CD4-positive, alpha-beta memory T cell (primary cell): ENCODE data around the gene FGD3. TPM values are rescaled to one million over a fixed set of nuclear protein-coding genes. Genes with fewer than 3 reads are reported as not detected.

Experiments
- CTCF ChIA-PET: fragments of 350-600 bp; sonication (Branson Sonifier 250); formaldehyde crosslinking; loops from one replicate; lab custom pipeline; 2021; ENCODE audit warnings: inconsistent platforms; ENCODE audit not compliant: partially characterized antibody; lab: Charles Lee
- POLR2A ChIA-PET: fragments of 350-600 bp; sonication (Branson Sonifier 250); formaldehyde crosslinking; loops from one replicate; lab custom pipeline; 2021; ENCODE audit not compliant: partially characterized antibody; lab: Charles Lee
- DNase-seq, 5 donors: peaks; one replicate each; pipeline versions ENCODE4 v3.0.0 to v3.0.0-alpha.2; 2020 to 2022; ENCODE audit warnings: mixed read lengths in 1 of 5
- H3K27ac ChIP-seq: one replicate; pipeline ENCODE4 v1.7.0; 2013; ENCODE audit warnings: low read depth, low read length
- H3K27me3 ChIP-seq: 2 replicates; pipeline ENCODE4 v1.7.0; 2013; ENCODE audit warnings: mild to moderate bottlenecking, low read length, moderate library complexity; ENCODE audit not compliant: insufficient read depth
- H3K36me3 ChIP-seq: 2 replicates; pipeline ENCODE4 v1.7.0; 2013; ENCODE audit warnings: mild to moderate bottlenecking, low read length, moderate library complexity; ENCODE audit not compliant: insufficient read depth
- H3K4me1 ChIP-seq: 2 replicates; pipeline ENCODE4 v1.7.0; 2013; ENCODE audit warnings: mild to moderate bottlenecking, low read length, moderate library complexity; ENCODE audit not compliant: insufficient read depth
- H3K4me3 ChIP-seq, 2 donors: one replicate each; pipeline ENCODE4 v1.7.0; 2013; ENCODE audit warnings: low read length in 2 of 2, mild to moderate bottlenecking in 1 of 2
- H3K9me3 ChIP-seq, 2 donors: one replicate each; pipeline ENCODE4 v1.7.0; 2013; ENCODE audit warnings: low read length in 2 of 2, control low read depth in 1 of 2; ENCODE audit not compliant: control insufficient read depth in 1 of 2
- H3K27ac Mint-ChIP-seq, 7 donors: one replicate each; pipeline ENCODE4 v1.8.0; 2020 to 2021; ENCODE audit warnings: mixed read lengths in 7 of 7, mild to moderate bottlenecking in 6 of 7, inconsistent platforms in 3 of 7, moderate library complexity in 3 of 7
- H3K27me3 Mint-ChIP-seq, 2 donors: one replicate each; pipeline ENCODE4 v1.8.0; 2020 to 2021; ENCODE audit warnings: mixed read lengths in 2 of 2
- H3K36me3 Mint-ChIP-seq, 2 donors: one replicate each; pipeline ENCODE4 v1.8.0; 2020 to 2021; ENCODE audit warnings: mixed read lengths in 2 of 2, inconsistent platforms in 1 of 2, mild to moderate bottlenecking in 1 of 2
- H3K4me1 Mint-ChIP-seq, 4 donors: one replicate each; pipeline ENCODE4 v1.8.0; 2020 to 2021; ENCODE audit warnings: mixed read lengths in 4 of 4, mild to moderate bottlenecking in 1 of 4
- H3K4me3 Mint-ChIP-seq, 8 donors: one replicate each; pipeline ENCODE4 v1.8.0; 2020 to 2021; ENCODE audit warnings: mixed read lengths in 8 of 8, mild to moderate bottlenecking in 7 of 8, moderate library complexity in 6 of 8, inconsistent platforms in 3 of 8
- H3K9me3 Mint-ChIP-seq, 8 donors: one replicate each; pipeline ENCODE4 v1.8.0; 2020 to 2021; ENCODE audit warnings: mixed read lengths in 8 of 8, mild to moderate bottlenecking in 5 of 8, inconsistent platforms in 3 of 8, moderate library complexity in 1 of 8
- intact Hi-C: fragments of 100-400 bp; cut with micrococcal nuclease; formaldehyde crosslinking; loops from one replicate; pipeline ENCODE4 v1.15.1; 2023
- polyA plus RNA-seq, 2 donors: library from polyadenylated mRNA; unstranded; fragments of 300-500 nt; fragmentation: Illumina TruSeq; gene quantifications; one replicate each; pipeline ENCODE4 v1.2.3, GENCODE V29; 2021
- total RNA-seq, 2 experiments: library from RNA; stranded (reverse); gene quantifications; one replicate each; pipeline ENCODE4 v1.2.3, GENCODE V29; 2021

The FGD3 gene
- total and polyA plus RNA-seq, 4 experiments from 2014 or later, result 52.7 to 272 (median 201) TPM

DNA sequence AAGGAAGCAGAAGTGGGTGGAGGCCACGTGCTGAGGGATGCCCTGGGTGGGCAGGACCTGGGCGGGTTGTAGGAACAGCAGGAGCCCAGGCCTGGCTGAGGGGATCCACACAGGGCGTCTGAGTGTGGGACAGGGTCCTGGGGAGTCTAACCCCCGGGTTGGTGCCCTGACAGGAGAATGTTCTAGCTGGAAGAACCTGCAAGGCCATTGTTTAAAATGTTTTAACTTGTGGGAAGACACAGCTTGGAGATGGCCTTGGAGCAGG lies 77.3 kb downstream of the FGD3 start:
- no peaks in the 10 kb centered on the region for H3K9me3 ChIP-seq
- no peak for DNase-seq
- H3K27ac Mint-ChIP-seq, result peak overlapping the region; percentile 86 to 97 (median 95)
- ChIA-PET POLR2A (interaction anchor here (1.0 to 23.8 kb wide), 11 partner anchors 5 to 110 kb away, joined by 3 to 654 read pairs (median 16); partner anchors contain the start of genes CARD19, NINJ1 and SUSD3), CTCF (interaction anchor here (0.9 to 3.5 kb wide), 9 partner anchors 10 to 85 kb away, joined by 3 to 29 read pairs (median 9); no protein-coding TSS in a partner anchor)
- H3K27me3 Mint-ChIP-seq, result no peaks in the 10 kb centered on the region
- H3K27ac ChIP-seq, result peak overlapping the region; percentile 91
- intact Hi-C loops, result no loop called here
- peaks cover 41 to 96% (median 73%) of the 10 kb centered on the region in 4 donors for H3K4me1 Mint-ChIP-seq
- H3K27me3 ChIP-seq, result no peaks in the 10 kb centered on the region
- H3K4me3 Mint-ChIP-seq, result peak overlapping the region in 4 of 8 donors; percentile 24 to 73 (median 62)
- H3K36me3 Mint-ChIP-seq, result peaks cover 63 to 82% of the 10 kb centered on the region in 2 donors
- H3K4me1 ChIP-seq, result peaks cover 83% of the 10 kb centered on the region
- peaks cover 61% of the 10 kb centered on the region for H3K36me3 ChIP-seq
- H3K4me3 ChIP-seq, result no peak overlapping the region
- no peaks in the 10 kb centered on the region for H3K9me3 Mint-ChIP-seq

DNA sequence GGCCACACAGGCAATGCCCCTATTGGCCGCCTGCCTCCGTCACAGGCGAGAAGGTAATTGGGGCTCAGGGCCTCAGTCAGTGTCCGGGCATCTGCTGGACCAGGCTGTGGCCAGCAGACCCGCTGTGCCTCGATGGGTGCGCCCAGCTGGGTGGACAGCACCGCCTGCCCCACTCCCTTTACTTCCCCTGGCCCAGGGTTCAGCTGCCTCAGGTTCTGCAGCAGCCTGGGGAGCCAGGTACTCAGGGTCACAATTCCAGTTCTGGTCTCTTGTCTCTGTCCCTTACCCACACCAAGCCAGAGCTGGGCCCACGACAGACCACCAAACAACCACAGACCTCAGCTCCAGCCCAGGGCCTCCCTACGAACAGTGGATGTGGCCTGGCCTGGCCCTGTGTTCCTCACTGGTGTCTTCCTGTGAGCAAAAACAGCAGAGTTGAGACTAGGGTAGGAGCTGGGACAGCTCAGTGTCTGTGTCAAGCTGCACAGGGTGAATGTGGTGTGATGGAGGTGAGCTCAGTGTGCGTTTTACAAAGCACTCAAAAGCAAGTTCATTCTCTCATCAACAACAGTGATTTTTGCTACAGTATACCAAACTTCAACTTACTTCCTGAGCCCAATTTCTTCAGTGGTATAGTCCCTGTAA lies 77.8 kb downstream of the FGD3 start:
- no peaks in the 10 kb centered on the region for H3K27me3 Mint-ChIP-seq
- DNase-seq, result peak in 1 of 5 donors; percentile 38
- Histone ChIP-seq H3K4me3 (no peak overlapping the region), H3K9me3 (no peaks in the 10 kb centered on the region), H3K27ac (peak overlapping the region; percentile 91), H3K27me3 (no peaks in the 10 kb centered on the region), H3K36me3 (peaks cover 61% of the 10 kb centered on the region), H3K4me1 (peaks cover 83% of the 10 kb centered on the region)
- CTCF ChIA-PET, result interaction anchor here (0.9 to 3.5 kb wide), 11 partner anchors 10 to 84 kb away, joined by 3 to 29 read pairs (median 4); no protein-coding TSS in a partner anchor
- POLR2A ChIA-PET, result interaction anchor here (1.0 to 23.8 kb wide), 13 partner anchors 6 to 109 kb away, joined by 3 to 654 read pairs (median 11); partner anchors contain the start of genes CARD19, NINJ1 and SUSD3
- peaks cover 67 to 82% of the 10 kb centered on the region in 2 donors for H3K36me3 Mint-ChIP-seq
- no peaks in the 10 kb centered on the region for H3K9me3 Mint-ChIP-seq
- peaks cover 46 to 99% (median 75%) of the 10 kb centered on the region in 4 donors for H3K4me1 Mint-ChIP-seq
- H3K4me3 Mint-ChIP-seq, result peak overlapping the region in 7 of 8 donors; percentile 24 to 80 (median 63)
- intact Hi-C loops, result no loop called here
- H3K27ac Mint-ChIP-seq, result peak overlapping the region; percentile 93 to 97 (median 95)

- H3K27me3 Mint-ChIP-seq, result no peaks in the 10 kb centered on the region
- peaks cover 61% of the 10 kb centered on the region for H3K36me3 ChIP-seq
- intact Hi-C loops, result no loop called here
- ChIA-PET POLR2A (interaction anchor here (0.8 to 23.8 kb wide), 14 partner anchors 6 to 108 kb away, joined by 3 to 654 read pairs (median 10); partner anchors contain the start of genes CARD19, NINJ1 and SUSD3), CTCF (interaction anchor here (1.0 to 3.5 kb wide), 13 partner anchors 10 to 83 kb away, joined by 3 to 29 read pairs (median 5); no protein-coding TSS in a partner anchor)
- no peaks in the 10 kb centered on the region for H3K27me3 ChIP-seq
- peak overlapping the region; percentile 91 for H3K27ac ChIP-seq
- H3K27ac Mint-ChIP-seq, result peak overlapping the region; percentile 93 to 99 (median 95)
- H3K9me3 ChIP-seq, result no peaks in the 10 kb centered on the region
- peaks cover 83% of the 10 kb centered on the region for H3K4me1 ChIP-seq
- H3K9me3 Mint-ChIP-seq, result no peaks in the 10 kb centered on the region
- peaks cover 67 to 82% of the 10 kb centered on the region in 2 donors for H3K36me3 Mint-ChIP-seq
- H3K4me3 Mint-ChIP-seq, result peak overlapping the region in 6 of 8 donors; percentile 24 to 80 (median 63)
- H3K4me3 ChIP-seq, result no peak overlapping the region
- peaks cover 45 to 99% (median 77%) of the 10 kb centered on the region in 4 donors for H3K4me1 Mint-ChIP-seq
- peak in 1 of 5 donors; percentile 16 for DNase-seq
These were observed 78.4 kb downstream of the FGD3 start for GRCh38 chr9:93025736-93026135.

GRCh38 chr9:93026640-93027039 lies 79.3 kb downstream of the FGD3 start:
- intact Hi-C loops, result no loop called here
- H3K27ac Mint-ChIP-seq, result peak overlapping the region; percentile 94 to 99 (median 96)
- peak overlapping the region in 4 of 8 donors; percentile 43 to 90 (median 86) for H3K4me3 Mint-ChIP-seq
- peaks cover 45 to 99% (median 79%) of the 10 kb centered on the region in 4 donors for H3K4me1 Mint-ChIP-seq
- no peaks in the 10 kb centered on the region for H3K9me3 ChIP-seq
- ChIA-PET POLR2A (interaction anchor here (0.8 to 23.8 kb wide), 9 partner anchors 7 to 79 kb away, joined by 4 to 654 read pairs (median 18); partner anchors contain the start of genes CARD19 and SUSD3), CTCF (interaction anchor here (1.0 to 3.5 kb wide), 11 partner anchors 9 to 82 kb away, joined by 3 to 29 read pairs (median 6); no protein-coding TSS in a partner anchor)
- H3K36me3 ChIP-seq, result peaks cover 61% of the 10 kb centered on the region
- no peaks in the 10 kb centered on the region for H3K27me3 Mint-ChIP-seq
- no peaks in the 10 kb centered on the region for H3K9me3 Mint-ChIP-seq
- no peaks in the 10 kb centered on the region for H3K27me3 ChIP-seq
- peak overlapping the region; percentile 91 for H3K27ac ChIP-seq
- peak in 1 of 5 donors; percentile 34 for DNase-seq
- H3K36me3 Mint-ChIP-seq, result peaks cover 71 to 83% of the 10 kb centered on the region in 2 donors
- H3K4me1 ChIP-seq, result peaks cover 83% of the 10 kb centered on the region
- H3K4me3 ChIP-seq, result no peak overlapping the region

GRCh38 chr9:93027750-93028149 lies 80.4 kb downstream of the FGD3 start:
- Mint-ChIP-seq H3K4me1 (peaks cover 47 to 100% (median 81%) of the 10 kb centered on the region in 4 donors), H3K36me3 (peaks cover 73 to 83% of the 10 kb centered on the region in 2 donors), H3K4me3 (peak overlapping the region in 7 of 8 donors; percentile 82 to 90 (median 85)), H3K27me3 (no peaks in the 10 kb centered on the region), H3K27ac (peak overlapping the region; percentile 94 to 99 (median 96)), H3K9me3 (no peaks in the 10 kb centered on the region)
- CTCF ChIA-PET, result interaction anchor here (0.8 to 2.5 kb wide), 22 partner anchors 11 to 538 kb away, joined by 3 to 13 read pairs (median 5); no protein-coding TSS in a partner anchor
- intact Hi-C loops, result loop anchor here (1.0 kb wide), 4 partner anchors 7 to 68 kb away; partner anchors contain the start of gene SUSD3
- H3K36me3 ChIP-seq, result peaks cover 61% of the 10 kb centered on the region
- POLR2A ChIA-PET, result interaction anchor here (0.6 to 23.8 kb wide), 32 partner anchors 6 to 177 kb away, joined by 3 to 654 read pairs (median 5); partner anchors contain the start of genes CARD19, NINJ1 and SUSD3
- no peaks in the 10 kb centered on the region for H3K9me3 ChIP-seq
- no peaks in the 10 kb centered on the region for H3K27me3 ChIP-seq
- peaks cover 90% of the 10 kb centered on the region for H3K4me1 ChIP-seq
- peak overlapping the region; percentile 91 for H3K27ac ChIP-seq
- DNase-seq, result no peak
- peak overlapping the region in 1 of 2 donors; percentile 25 for H3K4me3 ChIP-seq

GRCh38 chr9:93028448-93029006 lies 81.2 kb downstream of the FGD3 start:
- POLR2A ChIA-PET, result interaction anchor here (0.6 to 23.8 kb wide), 37 partner anchors 5 to 178 kb away, joined by 3 to 654 read pairs (median 5); partner anchors contain the start of genes CARD19, NINJ1 and SUSD3
- Mint-ChIP-seq H3K36me3 (peaks cover 68 to 80% of the 10 kb centered on the region in 2 donors), H3K4me3 (peak overlapping the region; percentile 82 to 90 (median 86)), H3K27ac (peak overlapping the region; percentile 94 to 99 (median 96)), H3K9me3 (peaks cover 0 to 2% (median 0%) of the 10 kb centered on the region in 8 donors), H3K27me3 (no peaks in the 10 kb centered on the region), H3K4me1 (peaks cover 43 to 95% (median 78%) of the 10 kb centered on the region in 4 donors)
- DNase-seq, result peak; percentile 84 to 94 (median 89)
- H3K36me3 ChIP-seq, result peaks cover 60% of the 10 kb centered on the region
- peaks cover 95% of the 10 kb centered on the region for H3K4me1 ChIP-seq
- no peaks in the 10 kb centered on the region for H3K27me3 ChIP-seq
- intact Hi-C loops, result loop anchor here (1.0 kb wide), 4 partner anchors 8 to 67 kb away; partner anchors contain the start of gene SUSD3
- peak overlapping the region; percentile 91 for H3K27ac ChIP-seq
- no peaks in the 10 kb centered on the region for H3K9me3 ChIP-seq
- peak overlapping the region; percentile 52 to 55 for H3K4me3 ChIP-seq
- CTCF ChIA-PET, result interaction anchor here (0.8 to 2.5 kb wide), 22 partner anchors 10 to 538 kb away, joined by 3 to 13 read pairs (median 5); no protein-coding TSS in a partner anchor
